Epithelial cell of esophagus (primary cell): ENCODE data around the gene PLGLB1.
A peak's percentile ranks its signal among the peaks of the same experiment; 100 is the strongest.
"Not testable (repeated sequence)": the region's sequence is repeated elsewhere in the genome, so short reads cannot be mapped to it uniquely, and the experiment has no call there.

Experiments
- DNase-seq: peaks from one replicate; pipeline ENCODE4 v3.0.0; 2010; ENCODE audit warnings: low read depth
- H3K4me3 ChIP-seq: 2 replicates; pipeline ENCODE4 v1.5.1; 2011; ENCODE audit warnings: mild to moderate bottlenecking, low read length, control low read depth
- TF ChIP-seq, protein P1 (sequence below): IDR thresholded peaks from 2 replicates; pipeline ENCODE4 v1.5.1; 2011; ENCODE audit warnings: low read depth, mild to moderate bottlenecking, low read length, control low read depth, inconsistent platforms; ENCODE audit not compliant: insufficient read depth; ENCODE audit errors: missing control alignments

The PLGLB1 gene

DNA sequence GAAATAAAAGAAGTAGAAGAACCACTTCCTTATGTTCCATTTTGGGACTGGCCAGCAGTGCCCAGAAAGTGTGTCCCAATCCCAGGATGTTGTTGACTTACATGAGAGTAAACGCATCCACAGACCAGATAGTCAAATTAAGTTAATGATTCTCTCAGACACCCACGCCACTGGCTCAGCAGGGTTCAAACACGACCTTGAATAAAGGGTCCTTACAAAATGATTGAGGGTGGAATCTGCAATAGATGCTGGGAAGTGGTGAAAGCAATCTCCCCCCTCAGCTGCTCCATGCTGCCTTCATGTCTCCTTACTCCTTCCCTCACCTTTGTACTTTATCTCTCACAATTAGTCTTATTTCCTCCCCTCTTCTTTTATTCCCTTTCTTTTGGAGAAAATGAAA, at the start of gene PLGLB1:
Gene PLGLB1, minus strand, starts transcription at position 101 of the 400 bp plus-strand sequence. Its CDS starts 61 bp downstream, at position 40.
- not testable (repeated sequence) for DNase-seq, H3K4me3 ChIP-seq

DNA sequence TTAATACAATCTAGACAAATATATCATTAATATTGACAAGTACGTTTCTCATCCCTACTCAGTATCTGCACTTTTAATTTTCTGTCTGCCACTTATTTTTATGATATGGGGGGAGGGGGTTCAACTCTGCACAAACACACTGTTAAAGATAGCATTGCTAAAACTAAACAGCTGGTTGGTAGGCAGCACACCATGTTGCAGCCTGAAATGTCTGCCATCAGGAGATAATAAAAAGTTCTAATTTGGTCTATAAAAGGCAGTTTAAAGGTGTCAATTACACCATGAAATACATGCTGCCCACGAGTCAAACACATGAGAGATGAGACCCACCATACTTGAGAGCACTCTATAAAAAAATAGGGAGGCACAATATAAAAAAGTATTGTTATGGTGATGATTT, 42.7 kb upstream of the PLGLB1 start:
- not testable (repeated sequence) for DNase-seq, H3K4me3 ChIP-seq

DNA sequence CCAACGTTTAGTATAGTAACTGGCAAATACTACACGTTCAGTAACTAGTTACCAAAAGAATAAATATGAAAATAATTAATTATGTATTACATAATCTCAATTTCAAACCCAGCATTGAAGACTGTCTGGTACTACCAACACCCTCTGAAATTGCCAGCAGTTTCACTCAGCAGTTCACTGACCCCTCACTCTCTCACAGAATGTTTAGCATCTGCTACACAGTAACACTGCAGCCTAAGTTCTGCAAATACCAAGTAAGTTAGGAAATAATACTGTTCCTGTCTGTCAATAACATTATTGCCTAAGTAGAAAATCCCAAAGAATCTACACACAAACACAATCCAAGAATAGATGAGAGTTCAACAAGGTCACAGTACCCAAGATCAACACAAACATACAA, 41.8 kb upstream of the PLGLB1 start:
- H3K4me3 ChIP-seq, DNase-seq: not testable (repeated sequence)

DNA sequence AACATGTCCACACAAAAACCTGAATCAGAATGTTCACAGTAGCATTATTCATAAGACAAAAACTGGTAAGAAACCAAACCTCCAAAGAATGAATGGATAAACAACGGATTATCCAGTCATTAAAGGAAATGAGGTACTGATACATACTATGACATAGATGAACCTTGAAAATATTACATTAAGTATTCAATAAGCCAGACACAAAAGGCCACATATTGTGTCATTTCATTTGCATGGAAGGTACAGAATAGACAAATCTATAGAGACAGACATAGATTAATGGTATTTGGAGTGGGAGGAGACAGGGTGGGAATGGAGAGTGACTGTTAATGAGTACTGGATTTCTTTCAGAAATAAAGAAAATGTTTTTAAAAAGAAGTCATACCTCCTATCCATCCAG, 39.9 kb upstream of the PLGLB1 start:
- DNase-seq: not testable (repeated sequence)

DNA sequence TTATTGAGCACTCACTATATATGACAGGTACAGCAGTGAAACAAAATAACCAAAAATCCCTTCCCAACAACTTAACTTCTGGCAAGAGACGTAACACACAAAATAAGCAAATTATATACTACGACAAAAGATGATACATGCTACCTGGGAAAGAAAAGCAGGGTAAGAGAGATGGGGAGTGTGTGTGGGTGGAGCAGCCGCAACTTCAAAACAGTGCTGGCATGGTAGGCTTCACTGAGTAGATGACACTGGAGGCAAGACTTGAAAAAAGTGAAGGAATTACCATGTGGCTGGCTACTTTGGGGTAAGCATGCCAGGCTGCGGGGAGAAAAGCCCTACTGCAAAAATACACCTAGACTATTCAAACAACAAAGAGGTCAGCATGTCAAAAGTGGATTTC, 36.0 kb upstream of the PLGLB1 start:
- not testable (repeated sequence) for DNase-seq

More for the DNA sequence above, 39.9 kb upstream of the PLGLB1 start:
- not testable (repeated sequence) for H3K4me3 ChIP-seq

DNA sequence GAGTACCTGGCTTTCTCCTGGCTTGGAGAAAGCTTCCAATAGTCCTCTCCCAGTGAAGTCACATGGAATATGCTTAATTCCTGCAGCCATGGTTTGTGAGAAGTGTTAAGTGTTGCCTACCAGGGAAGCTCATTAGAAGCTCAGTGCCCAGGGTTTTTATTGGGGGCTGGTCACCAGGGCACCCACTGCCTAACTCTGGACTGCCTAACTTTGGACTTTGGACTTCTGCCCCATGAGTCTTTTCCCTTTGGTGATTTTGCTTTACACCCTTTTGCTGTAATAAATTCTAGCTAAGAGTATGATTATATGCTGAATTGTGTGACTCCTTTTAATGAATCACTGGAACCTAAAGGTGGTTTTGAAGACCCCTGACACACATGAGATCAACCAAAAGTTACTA, 35.2 kb upstream of the PLGLB1 start:
- H3K4me3 ChIP-seq, DNase-seq: not testable (repeated sequence)

More for the DNA sequence above, 36.0 kb upstream of the PLGLB1 start:
- H3K4me3 ChIP-seq: not testable (repeated sequence)

DNA sequence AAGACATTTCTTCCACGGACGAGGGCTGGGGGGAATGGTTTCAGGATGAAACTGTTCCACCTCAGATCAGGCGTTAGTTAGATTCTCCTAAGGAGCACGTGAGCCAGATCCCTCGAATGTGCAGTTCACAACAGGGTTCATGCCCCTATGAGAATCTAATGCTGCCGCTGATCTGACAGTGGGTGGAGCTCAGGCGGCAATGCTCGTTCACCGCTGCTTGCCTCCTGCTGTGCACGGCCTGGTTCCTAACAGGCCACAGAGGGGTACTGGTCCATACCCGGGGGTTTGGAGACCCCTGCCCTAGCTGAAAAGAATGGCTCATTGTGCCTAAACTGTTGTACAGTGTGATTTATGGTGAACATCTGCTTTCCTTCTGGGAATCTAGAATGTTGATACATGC, 34.8 kb upstream of the PLGLB1 start:
- H3K4me3 ChIP-seq, DNase-seq: not testable (repeated sequence)

DNA sequence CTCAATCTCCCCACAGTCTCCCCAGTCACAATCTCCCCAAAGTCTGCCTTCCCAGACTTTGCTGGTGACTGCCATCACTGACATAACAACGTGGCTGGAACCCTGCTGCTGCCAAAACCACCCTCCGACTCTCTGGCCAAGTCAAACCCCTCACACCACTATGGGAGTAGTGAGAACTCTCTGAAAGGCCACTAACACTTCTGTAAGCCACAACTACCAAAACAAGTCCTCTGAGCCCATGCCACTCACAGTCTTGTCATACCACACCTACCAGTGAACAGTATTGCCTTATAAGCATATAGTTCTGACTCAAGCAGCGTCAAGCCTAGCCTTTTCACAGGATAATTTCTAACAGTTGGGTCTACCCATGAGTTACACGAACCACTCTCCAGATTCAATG, 32.7 kb upstream of the PLGLB1 start:
- not testable (repeated sequence) for H3K4me3 ChIP-seq, DNase-seq

DNA sequence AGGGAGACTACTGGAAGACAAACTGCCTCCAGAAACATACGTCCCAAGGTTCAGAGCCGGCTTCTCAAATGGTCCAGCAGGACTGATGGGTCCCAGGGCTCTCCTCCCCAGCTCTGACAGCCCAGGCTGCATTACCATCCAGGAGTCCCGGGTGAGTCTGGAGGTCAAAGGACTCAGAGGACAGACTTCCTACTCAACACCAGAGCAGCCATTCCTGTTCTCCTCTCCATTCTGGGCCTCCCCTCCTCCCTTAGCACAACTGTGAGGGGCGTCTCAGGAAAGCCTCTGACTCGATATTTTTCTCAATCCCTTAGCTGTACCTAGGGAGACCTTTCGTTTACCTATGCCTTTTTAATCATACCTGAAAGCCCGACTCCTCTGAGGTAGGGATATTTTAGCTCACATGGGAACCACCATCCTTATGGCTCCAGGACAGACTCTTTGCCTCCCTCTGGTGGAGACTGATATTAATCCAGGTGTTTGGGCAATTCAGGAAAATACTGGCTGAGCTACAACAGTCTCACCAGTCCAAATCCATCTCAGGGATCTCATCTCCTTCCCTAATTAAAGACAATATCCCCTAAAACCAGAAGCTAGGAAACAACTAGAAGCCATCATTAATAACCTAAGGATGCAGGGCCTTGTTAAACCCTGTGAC, 19.8 kb upstream of the PLGLB1 start:
- TF ChIP-seq, protein P1, sequence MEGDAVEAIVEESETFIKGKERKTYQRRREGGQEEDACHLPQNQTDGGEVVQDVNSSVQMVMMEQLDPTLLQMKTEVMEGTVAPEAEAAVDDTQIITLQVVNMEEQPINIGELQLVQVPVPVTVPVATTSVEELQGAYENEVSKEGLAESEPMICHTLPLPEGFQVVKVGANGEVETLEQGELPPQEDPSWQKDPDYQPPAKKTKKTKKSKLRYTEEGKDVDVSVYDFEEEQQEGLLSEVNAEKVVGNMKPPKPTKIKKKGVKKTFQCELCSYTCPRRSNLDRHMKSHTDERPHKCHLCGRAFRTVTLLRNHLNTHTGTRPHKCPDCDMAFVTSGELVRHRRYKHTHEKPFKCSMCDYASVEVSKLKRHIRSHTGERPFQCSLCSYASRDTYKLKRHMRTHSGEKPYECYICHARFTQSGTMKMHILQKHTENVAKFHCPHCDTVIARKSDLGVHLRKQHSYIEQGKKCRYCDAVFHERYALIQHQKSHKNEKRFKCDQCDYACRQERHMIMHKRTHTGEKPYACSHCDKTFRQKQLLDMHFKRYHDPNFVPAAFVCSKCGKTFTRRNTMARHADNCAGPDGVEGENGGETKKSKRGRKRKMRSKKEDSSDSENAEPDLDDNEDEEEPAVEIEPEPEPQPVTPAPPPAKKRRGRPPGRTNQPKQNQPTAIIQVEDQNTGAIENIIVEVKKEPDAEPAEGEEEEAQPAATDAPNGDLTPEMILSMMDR: peak; percentile 20

DNA sequence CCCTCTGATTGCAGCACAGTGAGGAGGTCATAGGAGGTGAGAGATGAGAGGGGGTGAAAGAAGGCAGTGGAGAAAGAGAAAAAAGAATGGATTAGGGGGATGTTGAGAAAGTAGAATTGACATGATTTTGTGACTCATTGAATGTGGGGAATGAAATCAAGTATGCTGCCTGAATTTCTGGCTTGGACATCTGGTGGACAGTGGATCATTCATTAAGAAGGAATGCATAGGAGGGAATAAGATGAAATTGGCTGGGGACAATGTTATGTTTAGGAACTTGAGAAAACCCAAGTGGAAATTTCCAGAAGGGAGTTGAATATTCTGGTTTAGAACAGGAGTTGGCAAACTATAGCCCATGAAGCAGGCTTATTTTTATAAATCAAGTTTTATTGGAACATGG, 7.0 kb upstream of the PLGLB1 start:
- H3K4me3 ChIP-seq, DNase-seq: not testable (repeated sequence)

More for the DNA sequence above, 19.8 kb upstream of the PLGLB1 start:
- not testable (repeated sequence) for DNase-seq, H3K4me3 ChIP-seq

DNA sequence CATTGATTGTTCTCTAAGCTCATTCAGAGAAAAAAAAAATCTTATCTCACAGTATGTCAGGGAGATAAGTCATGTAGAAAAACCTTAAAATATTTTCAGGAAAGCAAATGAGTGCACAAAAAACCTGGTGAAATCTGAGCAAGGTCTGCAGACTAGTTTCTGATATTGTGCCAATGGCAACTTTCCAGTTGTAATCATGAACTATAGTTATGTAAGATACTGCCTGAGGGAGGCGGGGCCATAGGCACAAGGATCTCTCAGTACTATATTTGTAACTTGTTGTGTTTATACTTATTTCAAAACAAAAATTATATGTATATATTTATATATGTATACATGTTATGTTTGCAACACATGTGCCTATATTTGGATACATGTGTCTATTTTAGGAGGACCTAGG, 5.2 kb upstream of the PLGLB1 start:
- H3K4me3 ChIP-seq, DNase-seq: not testable (repeated sequence)

DNA sequence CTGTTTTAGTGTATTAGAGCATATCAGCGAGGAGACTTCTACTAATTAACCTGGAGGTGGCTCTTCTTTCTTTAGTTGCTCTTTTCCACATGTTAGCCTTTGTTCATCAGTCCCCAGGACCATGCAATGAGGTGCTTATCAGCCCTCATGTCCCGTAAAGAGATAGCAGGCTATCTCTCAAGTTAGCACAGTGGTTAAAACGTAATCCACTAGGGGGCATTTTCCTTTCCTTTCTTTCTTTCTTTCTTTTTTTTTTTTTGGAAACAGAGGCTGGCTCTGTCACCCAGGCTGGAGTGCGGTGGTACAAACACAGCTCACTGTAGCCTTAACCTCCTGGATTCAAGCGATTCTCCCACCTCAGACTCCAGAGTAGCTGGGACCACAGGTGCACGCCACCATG, 4.3 kb upstream of the PLGLB1 start:
- DNase-seq, H3K4me3 ChIP-seq: not testable (repeated sequence)

DNA sequence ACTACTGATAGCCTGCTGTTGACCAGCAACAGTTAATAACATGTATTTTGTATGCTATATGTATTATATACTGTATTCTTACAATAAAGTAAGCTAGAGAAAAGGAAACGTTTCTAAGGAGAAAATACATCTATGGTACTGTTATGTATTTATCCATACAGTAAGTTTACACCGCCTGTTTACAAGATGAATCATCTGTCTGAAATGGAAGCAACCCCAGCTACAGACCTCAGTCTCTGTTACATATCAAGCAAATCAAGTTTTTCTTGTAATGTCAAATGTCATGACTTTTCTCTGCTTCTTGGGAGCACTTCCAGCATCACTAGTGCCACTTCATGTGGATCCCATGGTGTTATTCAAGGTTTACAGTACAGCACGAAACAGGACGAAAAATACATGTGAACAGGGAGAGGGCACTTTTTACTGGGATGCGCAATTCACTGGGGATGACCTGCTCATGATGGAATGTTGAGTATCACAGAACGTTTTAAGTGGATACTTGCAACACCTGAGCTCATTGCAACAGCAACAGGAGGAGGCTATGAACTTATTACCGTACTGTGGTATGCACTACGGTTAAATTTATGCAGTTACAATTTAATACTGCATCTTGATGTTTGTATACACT, 2.5 kb upstream of the PLGLB1 start:
- DNase-seq, H3K4me3 ChIP-seq: not testable (repeated sequence)

DNA sequence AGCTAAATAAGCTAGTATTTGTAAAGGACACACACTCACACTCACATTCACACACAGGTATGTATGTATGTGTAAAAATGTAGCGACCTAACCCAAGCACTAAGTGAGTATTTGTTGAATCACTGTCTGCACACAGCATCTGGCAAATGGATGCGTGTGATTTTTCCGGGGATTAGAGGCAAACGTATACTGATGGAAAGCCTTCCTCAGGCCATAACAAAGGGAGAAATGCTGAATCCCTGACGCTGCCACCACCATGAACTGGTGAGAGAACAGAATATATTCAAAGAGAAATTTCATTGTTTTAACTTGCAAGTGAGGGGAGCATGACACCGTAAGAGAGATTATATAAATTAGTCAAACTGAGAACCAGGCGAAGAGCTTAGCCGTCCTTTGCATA, 601 bp downstream of the PLGLB1 start:
- DNase-seq, H3K4me3 ChIP-seq: not testable (repeated sequence)

DNA sequence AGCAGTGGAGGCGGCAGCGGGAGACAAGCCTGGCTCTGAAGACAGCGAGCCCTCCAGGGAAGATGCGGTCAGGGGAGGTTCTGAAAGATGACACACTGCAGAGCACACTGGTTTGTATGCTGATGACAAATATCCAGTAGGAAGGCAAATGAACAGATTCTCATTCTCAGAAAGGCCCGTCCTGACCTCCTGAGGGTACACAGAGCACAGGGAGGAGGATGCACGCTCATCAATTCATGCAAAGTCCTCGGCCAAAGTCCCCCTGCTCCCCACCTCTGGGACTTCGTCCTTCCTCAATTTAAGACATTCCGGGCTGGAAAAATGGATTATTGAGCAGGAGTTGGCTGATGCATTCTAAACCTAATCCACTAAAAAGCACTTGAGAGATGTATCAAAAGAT, 2.6 kb downstream of the PLGLB1 start:
- not testable (repeated sequence) for DNase-seq, H3K4me3 ChIP-seq

DNA sequence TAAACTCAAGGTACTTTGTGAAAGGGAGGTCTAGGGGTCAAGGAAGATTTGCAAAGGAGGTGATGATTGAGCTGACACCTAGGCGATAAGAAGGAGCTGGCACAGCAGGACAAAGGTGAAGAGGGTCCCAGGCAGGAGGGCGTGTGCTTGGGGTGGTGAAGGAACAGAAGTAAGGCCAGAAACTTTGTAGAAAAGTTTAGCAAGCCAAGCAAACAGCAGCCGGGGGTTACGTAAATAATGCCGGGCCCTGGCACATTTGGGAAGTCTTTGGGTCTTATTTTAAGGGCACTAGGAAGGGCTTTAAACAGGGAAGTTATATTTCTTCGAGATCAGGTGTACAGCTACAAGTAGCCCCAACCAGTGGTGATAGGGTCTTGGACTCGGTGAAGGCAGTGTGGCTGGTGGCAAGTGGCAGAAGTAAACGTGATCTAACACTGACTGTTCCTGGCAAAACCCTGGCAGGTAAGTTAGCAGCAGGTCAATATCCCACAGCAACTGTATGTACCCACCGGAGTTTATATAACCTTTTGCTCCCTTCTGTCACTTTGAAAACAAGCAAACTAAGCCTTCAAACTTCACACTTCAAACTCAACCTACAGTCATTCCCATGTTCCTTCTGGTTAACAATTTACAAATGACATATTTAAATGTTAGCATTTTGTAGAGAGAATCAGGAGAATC, 7.0 kb downstream of the PLGLB1 start:
- DNase-seq: not testable (repeated sequence)

DNA sequence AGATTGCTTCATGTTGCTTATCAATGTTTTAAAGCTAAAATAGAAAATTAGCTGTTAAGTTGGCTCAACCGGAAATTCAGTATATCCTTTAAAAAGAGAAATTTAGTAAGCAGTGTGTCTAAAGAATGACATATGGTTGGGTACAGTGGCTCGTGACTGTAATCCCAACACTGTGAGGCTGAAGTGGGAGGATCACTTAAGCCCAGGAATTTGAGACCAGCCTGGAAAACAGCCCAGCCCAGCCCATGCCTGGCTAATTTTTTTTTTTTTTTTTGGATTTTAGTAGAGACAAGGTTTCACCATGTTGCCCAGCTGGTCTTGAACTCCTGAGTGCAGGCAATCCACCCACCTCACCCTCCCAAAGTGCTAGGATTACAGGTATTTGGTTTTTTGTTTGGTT, 17.2 kb downstream of the PLGLB1 start:
- not testable (repeated sequence) for DNase-seq, H3K4me3 ChIP-seq

More for the DNA sequence above, 7.0 kb downstream of the PLGLB1 start:
- not testable (repeated sequence) for H3K4me3 ChIP-seq
